ENCODE data around the gene IST1. TPM values are rescaled to one million over a fixed set of nuclear protein-coding genes. Genes with fewer than 3 reads are reported as not detected.

Gene IST1
- total and polyA plus RNA-seq, 10 of the 15 experiments (the other 5 are each of a cell fraction or from before 2014, with no cell fraction given): 97.3 to 293 (median 138) TPM

DNA sequence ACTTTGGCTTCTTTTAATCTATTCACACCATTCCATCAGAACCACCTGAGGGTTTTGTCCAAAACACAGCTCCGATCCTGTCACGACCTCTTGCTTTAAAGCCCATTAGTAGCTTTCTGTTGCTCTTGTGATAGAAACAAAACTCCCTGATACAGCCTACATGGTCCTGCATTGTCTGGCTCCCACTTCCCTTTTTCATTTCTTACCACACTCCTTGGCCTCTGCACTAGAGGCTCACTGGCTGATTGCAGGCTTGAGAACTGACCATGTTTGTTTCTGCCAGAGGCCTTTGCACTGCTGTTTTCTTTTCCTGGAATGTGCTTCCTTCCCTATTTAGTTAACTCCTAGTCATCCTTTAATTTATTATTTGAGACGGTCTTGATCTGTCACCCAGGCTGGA, 23.7 kb downstream of the IST1 start (continued):
- TF ChIP-seq, protein P1, sequence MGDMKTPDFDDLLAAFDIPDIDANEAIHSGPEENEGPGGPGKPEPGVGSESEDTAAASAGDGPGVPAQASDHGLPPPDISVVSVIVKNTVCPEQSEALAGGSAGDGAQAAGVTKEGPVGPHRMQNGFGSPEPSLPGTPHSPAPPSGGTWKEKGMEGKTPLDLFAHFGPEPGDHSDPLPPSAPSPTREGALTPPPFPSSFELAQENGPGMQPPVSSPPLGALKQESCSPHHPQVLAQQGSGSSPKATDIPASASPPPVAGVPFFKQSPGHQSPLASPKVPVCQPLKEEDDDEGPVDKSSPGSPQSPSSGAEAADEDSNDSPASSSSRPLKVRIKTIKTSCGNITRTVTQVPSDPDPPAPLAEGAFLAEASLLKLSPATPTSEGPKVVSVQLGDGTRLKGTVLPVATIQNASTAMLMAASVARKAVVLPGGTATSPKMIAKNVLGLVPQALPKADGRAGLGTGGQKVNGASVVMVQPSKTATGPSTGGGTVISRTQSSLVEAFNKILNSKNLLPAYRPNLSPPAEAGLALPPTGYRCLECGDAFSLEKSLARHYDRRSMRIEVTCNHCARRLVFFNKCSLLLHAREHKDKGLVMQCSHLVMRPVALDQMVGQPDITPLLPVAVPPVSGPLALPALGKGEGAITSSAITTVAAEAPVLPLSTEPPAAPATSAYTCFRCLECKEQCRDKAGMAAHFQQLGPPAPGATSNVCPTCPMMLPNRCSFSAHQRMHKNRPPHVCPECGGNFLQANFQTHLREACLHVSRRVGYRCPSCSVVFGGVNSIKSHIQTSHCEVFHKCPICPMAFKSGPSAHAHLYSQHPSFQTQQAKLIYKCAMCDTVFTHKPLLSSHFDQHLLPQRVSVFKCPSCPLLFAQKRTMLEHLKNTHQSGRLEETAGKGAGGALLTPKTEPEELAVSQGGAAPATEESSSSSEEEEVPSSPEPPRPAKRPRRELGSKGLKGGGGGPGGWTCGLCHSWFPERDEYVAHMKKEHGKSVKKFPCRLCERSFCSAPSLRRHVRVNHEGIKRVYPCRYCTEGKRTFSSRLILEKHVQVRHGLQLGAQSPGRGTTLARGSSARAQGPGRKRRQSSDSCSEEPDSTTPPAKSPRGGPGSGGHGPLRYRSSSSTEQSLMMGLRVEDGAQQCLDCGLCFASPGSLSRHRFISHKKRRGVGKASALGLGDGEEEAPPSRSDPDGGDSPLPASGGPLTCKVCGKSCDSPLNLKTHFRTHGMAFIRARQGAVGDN (IDR thresholded peaks at IDR 0.05): no peak
- TF ChIP-seq RAD51 (IDR thresholded peaks at IDR 0.05): no peak
- TF ChIP-seq, protein P2, sequence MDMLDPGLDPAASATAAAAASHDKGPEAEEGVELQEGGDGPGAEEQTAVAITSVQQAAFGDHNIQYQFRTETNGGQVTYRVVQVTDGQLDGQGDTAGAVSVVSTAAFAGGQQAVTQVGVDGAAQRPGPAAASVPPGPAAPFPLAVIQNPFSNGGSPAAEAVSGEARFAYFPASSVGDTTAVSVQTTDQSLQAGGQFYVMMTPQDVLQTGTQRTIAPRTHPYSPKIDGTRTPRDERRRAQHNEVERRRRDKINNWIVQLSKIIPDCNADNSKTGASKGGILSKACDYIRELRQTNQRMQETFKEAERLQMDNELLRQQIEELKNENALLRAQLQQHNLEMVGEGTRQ (IDR thresholded peaks at IDR 0.05; ENCODE audit: borderline replicate concordance, low read depth, low read length): no peak
- no peak for TF ChIP-seq ETV6 (conservative IDR thresholded peaks at IDR 0.05 in 1 of 2, IDR thresholded peaks at IDR 0.05 in 1 of 2; ENCODE audit: borderline replicate concordance in 1 of 2, low read depth in 1 of 2)
- TF ChIP-seq, protein P3, sequence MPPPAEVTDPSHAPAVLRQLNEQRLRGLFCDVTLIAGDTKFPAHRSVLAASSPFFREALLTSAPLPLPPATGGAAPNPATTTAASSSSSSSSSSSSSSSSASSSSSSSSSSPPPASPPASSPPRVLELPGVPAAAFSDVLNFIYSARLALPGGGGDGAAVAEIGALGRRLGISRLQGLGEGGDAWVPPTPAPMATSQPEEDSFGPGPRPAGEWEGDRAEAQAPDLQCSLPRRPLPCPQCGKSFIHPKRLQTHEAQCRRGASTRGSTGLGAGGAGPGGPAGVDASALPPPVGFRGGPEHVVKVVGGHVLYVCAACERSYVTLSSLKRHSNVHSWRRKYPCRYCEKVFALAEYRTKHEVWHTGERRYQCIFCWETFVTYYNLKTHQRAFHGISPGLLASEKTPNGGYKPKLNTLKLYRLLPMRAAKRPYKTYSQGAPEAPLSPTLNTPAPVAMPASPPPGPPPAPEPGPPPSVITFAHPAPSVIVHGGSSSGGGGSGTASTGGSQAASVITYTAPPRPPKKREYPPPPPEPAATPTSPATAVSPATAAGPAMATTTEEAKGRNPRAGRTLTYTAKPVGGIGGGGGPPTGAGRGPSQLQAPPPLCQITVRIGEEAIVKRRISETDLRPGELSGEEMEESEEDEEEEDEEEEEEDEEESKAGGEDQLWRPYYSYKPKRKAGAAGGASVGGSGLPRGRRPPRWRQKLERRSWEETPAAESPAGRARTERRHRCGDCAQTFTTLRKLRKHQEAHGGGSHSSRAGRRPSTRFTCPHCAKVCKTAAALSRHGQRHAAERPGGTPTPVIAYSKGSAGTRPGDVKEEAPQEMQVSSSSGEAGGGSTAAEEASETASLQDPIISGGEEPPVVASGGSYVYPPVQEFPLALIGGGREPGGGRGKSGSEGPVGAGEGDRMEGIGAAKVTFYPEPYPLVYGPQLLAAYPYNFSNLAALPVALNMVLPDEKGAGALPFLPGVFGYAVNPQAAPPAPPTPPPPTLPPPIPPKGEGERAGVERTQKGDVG (CRISPR knock-in tag; IDR thresholded peaks at IDR 0.05): no peak
- TF ChIP-seq TAF1 (IDR thresholded peaks at IDR 0.05; ENCODE audit: borderline replicate concordance, low read depth, low read length): no peak
- TF ChIP-seq PML (IDR thresholded peaks at IDR 0.05; ENCODE audit: low read length): no peak
- TF ChIP-seq POLR2AphosphoS5 (IDR thresholded peaks at IDR 0.05; ENCODE audit: low read length): no peak
- TF ChIP-seq, protein P4, sequence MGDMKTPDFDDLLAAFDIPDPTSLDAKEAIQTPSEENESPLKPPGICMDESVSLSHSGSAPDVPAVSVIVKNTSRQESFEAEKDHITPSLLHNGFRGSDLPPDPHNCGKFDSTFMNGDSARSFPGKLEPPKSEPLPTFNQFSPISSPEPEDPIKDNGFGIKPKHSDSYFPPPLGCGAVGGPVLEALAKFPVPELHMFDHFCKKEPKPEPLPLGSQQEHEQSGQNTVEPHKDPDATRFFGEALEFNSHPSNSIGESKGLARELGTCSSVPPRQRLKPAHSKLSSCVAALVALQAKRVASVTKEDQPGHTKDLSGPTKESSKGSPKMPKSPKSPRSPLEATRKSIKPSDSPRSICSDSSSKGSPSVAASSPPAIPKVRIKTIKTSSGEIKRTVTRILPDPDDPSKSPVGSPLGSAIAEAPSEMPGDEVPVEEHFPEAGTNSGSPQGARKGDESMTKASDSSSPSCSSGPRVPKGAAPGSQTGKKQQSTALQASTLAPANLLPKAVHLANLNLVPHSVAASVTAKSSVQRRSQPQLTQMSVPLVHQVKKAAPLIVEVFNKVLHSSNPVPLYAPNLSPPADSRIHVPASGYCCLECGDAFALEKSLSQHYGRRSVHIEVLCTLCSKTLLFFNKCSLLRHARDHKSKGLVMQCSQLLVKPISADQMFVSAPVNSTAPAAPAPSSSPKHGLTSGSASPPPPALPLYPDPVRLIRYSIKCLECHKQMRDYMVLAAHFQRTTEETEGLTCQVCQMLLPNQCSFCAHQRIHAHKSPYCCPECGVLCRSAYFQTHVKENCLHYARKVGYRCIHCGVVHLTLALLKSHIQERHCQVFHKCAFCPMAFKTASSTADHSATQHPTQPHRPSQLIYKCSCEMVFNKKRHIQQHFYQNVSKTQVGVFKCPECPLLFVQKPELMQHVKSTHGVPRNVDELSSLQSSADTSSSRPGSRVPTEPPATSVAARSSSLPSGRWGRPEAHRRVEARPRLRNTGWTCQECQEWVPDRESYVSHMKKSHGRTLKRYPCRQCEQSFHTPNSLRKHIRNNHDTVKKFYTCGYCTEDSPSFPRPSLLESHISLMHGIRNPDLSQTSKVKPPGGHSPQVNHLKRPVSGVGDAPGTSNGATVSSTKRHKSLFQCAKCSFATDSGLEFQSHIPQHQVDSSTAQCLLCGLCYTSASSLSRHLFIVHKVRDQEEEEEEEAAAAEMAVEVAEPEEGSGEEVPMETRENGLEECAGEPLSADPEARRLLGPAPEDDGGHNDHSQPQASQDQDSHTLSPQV (IDR thresholded peaks at IDR 0.05): no peak
- no peak for TF ChIP-seq KDM1A (IDR thresholded peaks at IDR 0.05; ENCODE audit: borderline replicate concordance)
- no peak for TF ChIP-seq JUND (IDR thresholded peaks at IDR 0.05; ENCODE audit: low read depth, low read length)
- TF ChIP-seq, protein P5, sequence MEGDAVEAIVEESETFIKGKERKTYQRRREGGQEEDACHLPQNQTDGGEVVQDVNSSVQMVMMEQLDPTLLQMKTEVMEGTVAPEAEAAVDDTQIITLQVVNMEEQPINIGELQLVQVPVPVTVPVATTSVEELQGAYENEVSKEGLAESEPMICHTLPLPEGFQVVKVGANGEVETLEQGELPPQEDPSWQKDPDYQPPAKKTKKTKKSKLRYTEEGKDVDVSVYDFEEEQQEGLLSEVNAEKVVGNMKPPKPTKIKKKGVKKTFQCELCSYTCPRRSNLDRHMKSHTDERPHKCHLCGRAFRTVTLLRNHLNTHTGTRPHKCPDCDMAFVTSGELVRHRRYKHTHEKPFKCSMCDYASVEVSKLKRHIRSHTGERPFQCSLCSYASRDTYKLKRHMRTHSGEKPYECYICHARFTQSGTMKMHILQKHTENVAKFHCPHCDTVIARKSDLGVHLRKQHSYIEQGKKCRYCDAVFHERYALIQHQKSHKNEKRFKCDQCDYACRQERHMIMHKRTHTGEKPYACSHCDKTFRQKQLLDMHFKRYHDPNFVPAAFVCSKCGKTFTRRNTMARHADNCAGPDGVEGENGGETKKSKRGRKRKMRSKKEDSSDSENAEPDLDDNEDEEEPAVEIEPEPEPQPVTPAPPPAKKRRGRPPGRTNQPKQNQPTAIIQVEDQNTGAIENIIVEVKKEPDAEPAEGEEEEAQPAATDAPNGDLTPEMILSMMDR (IDR thresholded peaks at IDR 0.05 in 2 of 3, conservative IDR thresholded peaks at IDR 0.05 in 1 of 3; ENCODE audit: control insufficient read depth in 2 of 3, extremely low read depth in 1 of 3, insufficient read depth in 1 of 3, low read depth in 3 of 3, low read length in 3 of 3): no peak

Measured in GM12878 (cell line).